ENCODE measurements around the gene WNT8B.
A peak's percentile ranks its signal among the peaks of the same experiment; 100 is the strongest.

WNT8B gene, protein sequence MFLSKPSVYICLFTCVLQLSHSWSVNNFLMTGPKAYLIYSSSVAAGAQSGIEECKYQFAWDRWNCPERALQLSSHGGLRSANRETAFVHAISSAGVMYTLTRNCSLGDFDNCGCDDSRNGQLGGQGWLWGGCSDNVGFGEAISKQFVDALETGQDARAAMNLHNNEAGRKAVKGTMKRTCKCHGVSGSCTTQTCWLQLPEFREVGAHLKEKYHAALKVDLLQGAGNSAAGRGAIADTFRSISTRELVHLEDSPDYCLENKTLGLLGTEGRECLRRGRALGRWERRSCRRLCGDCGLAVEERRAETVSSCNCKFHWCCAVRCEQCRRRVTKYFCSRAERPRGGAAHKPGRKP

DNA sequence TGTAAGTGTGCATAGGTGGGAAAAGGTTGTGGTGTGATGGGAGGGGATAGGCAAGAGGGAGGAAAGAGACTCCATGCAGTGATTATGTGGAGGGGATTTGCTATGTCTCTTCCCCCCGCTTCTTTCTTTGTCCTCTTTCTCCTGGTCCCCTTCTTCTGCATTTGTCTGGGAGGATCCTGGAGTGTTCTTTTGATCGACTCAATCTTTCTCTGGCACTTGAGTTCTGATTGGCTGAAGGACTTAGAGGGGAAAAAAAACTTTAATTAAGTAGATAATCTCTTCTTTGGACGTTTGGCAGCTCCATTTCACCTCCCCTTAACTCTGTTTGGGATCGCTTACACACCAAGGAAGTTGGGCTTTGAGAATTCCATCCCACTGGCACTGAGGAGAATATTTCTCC is at the start of gene WNT8B:
TSS of gene WNT8B (plus strand) at position 301 of the 400 bp plus-strand sequence. CDS start 160 bp downstream, outside the sequence.
- no peak for DNase-seq (ENCODE audit: low read depth, low spot score)

DNA sequence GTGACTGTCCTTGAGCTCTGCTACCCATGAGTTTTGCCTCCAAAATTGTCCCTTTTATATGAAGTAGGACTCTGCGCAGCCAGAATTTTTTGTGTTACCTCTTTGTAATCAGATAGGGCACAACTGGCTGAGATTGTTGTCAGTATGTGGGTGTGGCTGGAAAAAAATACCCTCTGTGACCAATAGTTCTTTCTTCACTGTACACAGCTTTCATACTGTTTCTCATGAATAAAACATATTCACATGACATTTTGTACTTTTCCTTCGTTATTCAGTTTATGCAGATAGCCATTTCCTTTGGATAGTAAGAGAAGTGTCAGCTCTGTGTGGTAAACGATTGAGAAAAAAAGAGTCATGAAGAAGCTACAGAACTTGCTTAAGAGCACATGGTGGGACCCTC is 49.6 kb upstream of the WNT8B start:
- DNase-seq (ENCODE audit: low read depth, low spot score), result no peak

DNA sequence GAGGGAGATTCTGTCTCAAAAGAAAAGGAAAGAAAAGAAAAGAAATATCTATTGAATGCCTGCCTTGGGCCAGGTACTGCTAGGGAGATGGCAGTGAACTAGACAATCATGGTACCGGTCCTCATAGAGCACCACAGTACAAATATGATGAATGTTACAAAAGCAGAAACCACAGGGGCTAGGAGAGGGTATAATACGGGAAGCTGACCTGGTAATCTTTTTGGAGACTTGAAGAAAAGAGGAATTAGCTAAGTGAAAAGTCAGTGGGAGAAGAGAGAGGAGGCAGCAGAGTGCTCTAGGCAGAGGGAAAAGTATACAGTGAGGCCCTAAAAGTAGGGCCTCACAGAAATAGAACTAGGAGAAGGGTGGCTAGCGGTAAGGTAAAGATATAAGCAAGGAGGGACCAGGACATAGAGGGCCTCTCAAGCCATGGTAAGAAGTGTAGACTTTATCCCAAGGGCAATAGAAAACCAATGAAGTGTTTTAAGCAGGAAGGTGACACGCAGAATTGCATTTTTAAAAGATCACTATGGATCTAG is 42.8 kb upstream of the WNT8B start:
- no peak for DNase-seq (ENCODE audit: low read depth, low spot score)

DNA sequence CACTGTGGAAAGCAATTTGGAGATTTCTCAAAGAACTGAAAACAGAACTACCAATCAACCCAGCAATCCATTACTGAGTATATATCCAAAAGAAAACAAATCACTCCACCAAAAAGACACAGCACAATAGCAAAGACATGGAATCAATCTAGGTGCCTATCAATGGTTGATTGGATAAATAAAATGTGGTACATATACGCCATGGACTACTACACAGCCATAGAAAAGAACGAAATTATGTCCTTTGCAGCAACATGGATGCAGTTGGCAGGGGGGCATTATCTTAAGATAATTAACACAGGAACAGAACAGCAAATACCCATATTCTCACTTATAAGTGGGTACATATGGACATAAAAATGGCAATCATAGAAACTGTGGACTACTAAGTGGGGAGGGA is 35.4 kb upstream of the WNT8B start:
- no peak for DNase-seq (ENCODE audit: low read depth, low spot score)

DNA sequence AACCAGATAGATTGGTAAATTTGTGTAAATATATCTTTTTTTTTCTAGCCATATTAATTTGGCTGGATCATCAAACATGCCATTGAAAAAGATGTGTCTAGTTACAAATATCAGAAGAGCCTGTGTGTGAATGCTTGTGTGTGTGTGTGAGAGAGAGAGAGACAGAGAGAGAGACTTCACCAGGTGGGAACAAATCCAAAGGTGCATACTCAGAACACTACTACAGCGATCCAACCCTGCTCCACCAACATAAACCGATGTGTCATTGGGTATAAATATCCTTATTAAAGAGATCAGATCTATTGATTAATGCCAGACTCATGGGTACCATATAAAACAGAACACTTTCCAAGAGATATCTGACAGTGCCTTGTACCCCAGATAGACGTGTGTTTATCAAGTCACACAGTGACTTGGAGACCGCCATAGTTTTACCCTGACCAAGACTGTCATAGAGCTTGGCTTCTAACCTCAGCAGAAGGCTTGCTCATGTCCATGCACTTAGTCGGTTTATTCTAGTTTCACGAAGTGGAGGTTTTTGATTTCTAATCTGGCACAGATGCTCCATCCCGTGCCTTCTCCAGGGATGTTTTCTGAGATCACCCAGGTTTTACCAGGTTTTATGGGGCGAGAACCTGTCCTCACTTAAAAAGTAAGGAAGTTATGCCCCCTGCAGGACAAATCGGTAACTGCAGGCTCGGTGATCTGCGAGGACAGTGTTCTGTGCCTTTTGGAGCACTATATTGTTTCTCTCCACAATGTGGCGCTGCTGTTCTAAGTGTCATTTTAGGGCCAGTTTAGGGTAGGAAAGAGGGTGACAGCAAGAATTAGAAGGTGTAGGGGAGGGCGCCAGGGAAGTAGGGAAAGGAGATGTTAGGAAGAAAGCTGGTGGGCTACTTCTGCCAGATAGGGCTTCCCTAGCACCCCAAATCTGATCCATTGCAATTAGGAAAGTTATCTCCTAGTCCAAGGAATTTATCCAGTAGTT is 29.3 kb upstream of the WNT8B start:
- DNase-seq (ENCODE audit: low read depth, low spot score), result peak; percentile 93

DNA sequence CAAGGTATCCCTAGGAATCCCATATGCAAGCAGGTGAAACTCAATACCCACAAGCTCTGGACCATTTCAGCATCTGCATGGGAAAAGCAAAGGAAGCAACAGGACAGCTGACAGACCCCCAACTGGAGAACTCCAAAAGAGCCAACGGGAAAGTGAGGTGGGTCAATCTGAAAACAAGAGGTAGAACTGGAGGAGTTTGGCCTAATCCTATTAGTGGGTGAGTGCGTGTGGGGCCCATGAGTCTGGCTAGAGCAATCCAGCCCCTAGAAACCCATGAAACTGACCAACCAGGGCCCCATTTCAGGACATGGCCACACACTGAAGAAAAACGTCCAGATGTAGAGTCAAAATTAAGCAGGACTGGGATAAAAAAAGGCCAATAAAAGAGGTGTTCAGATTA is 26.6 kb upstream of the WNT8B start:
- DNase-seq (ENCODE audit: low read depth, low spot score), result no peak

DNA sequence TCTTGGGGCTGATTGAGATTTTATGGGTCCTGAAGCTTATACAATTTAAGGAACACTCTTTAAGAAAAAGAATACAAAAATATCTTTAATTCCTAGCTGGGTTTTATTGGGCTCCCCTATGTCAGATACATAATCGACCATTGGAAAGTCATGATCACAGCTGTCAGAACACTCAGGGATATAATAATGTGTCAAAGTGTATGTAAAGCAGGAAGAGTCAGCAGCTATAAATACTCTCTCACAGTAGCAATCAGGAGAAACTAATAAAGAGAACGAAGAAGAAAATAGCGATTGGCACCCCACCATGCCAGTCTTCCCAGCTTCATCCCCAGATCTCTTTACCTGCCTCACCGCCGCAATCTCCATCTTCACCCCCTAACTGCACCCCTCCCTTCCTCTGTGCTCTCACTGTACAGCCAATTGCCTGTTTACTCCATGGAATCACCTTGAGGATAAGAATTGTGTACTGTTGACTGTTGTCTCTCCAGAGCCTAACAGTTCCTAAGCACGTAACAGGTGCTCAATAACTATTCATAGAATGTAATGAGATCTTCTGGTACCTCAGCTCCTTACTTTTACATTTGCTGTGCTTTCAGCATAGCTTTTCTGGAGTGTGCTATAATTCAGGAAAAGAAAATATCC is 24.0 kb upstream of the WNT8B start:
- DNase-seq (ENCODE audit: low read depth, low spot score), result no peak

DNA sequence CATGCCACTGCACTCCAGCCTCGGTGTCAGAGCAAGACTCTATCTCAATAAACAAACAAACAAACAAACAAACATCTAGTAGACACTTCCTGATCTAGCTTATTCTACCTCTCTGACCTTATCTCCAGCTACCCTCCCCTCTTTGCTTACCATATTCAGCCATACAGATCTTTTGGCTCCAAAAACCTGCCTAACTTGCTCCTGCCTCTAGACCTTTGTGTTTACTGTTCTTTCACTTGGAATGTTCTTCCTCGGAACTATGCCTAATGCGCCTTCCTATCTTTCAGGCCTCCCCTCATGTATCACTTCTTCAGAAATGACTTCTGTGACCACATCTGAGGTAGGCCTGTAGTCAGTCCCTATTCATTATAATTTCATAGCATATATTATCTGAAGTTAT is 20.3 kb upstream of the WNT8B start:
- DNase-seq (ENCODE audit: low read depth, low spot score), result no peak

DNA sequence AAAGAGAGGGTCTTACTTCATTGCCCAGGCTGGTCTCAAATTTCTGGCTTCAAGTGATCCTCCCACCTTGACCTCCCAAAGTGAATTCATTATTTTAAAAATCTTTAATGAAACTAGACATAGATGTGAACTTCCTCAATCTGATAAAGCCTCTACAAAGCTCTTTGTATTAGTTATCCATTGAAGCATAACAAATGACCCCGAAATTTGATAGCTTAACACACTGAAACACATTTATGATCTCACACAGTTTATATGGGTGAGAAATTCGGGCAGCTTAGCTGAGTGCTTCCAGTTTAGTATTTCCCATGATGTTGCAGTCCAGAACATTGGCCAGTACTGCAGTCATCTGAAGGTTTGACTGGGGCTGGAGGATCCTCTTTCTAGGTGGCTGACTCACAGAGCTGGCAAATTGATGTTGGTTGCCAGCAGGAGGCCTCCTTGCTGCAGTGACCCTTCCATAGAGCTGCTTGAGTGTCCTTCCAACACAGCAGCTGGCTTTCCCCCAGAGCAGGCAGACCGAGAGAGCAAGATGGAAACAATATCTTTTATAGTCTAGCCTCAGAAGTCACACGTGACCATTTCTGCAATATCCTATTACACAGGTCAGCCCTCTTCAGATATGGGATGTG is 16.6 kb upstream of the WNT8B start:
- DNase-seq (ENCODE audit: low read depth, low spot score), result no peak

DNA sequence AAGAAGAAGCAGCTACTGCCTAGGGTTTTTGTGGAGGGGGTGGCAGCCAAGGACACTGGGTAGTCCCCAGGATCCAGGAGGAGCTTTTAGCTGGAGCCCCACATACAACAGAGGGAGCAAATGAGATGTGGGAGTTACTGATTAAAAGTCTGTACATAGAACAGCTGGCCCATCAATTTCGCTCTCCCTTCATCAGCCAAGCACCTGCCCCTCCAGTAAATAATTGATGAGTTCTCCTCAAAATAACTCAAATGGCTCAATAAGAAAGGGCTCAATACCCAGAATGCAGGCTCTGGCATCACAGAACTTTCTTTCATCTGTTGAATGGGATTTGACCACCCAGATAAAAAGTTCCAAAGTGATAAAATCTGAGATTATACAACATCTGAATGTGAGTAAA is 15.1 kb upstream of the WNT8B start:
- DNase-seq (ENCODE audit: low read depth, low spot score), result no peak

DNA sequence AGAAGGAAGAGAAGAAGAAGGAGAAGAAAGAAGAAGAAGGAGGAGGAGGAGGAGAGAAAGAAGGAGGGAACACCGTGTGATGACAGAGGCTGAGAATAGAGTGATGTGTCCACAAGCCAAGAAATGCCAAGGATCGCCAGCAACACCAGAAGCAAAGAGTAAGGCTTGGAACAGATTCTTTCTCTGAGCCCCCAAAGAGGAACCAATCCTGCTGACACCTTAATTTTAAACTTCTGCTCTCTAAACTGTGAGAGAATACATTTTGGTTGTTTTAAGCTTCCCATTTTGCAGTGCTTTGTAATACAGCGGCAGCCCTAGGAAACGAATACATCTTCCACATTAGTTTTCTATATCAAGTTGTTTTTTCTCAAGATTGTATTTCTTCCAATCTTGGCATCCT is 13.9 kb upstream of the WNT8B start:
- DNase-seq (ENCODE audit: low read depth, low spot score), result no peak

DNA sequence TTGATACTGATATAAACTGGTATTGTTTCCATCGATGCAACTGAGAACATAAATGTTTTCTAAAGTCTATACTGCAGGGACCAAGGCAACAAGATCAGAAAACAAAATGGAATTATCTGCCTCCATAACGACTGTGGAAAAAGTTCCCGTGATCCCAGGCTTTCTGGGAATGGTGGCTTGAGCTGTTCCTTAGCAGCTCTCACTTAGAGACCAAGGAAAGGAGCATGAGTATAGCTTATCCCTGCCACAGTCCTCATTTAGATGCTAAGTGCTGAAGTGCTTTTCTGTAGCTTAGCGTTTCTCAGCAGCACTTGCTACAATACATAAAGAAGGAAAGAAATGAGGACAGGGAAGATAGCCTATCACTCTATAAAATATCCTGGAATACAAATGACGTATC is 5.5 kb downstream of the WNT8B start:
- DNase-seq (ENCODE audit: low read depth, low spot score), result no peak

DNA sequence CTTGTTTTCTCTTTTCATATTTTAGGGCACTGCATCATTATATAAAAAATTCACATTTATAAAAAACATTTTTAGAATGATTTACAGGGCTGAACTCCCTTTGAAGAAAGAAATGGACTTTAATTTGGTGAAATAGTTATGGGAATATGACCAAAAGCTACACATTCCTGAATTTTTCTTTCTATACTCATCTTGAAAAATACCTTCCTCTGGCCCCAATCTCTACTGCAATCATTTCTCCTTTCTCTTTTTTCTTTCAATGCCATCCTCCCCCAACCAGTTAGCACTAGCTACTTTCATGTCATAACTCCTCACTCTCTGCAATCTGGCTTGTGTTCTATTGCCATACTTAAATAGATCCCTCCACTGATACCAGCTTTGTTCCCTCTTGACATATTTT is 6.2 kb downstream of the WNT8B start:
- DNase-seq (ENCODE audit: low read depth, low spot score), result no peak

DNA sequence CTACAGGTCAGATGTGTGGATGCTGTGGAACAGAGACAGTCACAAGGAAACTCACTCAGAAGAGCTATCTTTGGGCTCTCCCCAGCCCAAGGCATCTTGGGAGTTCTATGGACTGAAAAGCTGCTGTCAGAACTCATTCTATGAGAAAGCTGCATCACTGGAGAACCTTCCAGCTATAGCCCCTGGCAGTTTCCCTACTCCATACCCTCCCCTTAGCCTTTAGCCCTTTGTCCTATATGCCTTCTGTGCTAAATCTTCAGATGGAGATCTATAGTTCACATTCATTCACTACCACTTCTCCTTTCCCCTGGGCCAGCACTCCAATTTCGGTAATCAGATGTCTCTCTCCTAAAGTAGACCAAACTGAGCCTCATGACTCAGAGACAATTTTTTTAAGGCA is 6.9 kb downstream of the WNT8B start:
- no peak for DNase-seq (ENCODE audit: low read depth, low spot score)

DNA sequence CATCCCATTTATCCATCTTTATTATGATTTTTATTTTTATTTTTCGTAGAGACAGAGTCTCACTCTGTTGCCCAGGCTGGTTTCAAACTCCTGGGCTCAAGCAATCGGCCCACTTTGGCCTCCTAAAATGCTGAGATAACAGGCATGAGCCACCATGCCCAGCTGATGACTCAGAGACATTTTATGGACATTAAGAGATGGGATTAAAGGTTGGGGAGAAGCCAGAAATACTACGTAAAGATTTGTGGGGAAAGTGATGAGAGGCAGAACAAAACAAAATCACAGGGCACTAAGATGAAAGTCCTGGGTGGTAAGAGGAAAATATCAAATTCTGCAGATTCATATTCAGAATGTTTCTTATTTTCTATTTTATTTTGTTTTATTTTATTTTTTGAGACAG is 7.6 kb downstream of the WNT8B start:
- no peak for DNase-seq (ENCODE audit: low read depth, low spot score)

DNA sequence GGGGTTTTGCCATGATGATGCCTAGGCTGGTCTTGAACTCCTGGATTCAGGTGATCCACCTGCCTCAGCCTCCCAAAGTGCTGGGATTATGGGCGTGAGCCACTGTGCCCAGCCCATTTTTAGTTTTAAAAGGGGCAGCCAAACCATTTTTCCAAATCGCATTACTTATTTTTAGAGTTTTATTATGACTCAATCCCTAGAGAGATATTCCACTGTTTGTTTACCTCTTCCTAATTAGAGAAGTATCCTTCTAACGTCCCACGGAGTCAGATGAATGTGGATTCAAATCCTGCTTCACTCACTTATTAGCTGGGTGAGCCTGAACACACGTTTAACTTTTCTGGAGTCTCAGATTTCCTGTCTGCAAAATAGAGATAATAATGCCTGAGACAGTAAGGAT is 15.2 kb downstream of the WNT8B start:
- DNase-seq (ENCODE audit: low read depth, low spot score), result no peak

DNA sequence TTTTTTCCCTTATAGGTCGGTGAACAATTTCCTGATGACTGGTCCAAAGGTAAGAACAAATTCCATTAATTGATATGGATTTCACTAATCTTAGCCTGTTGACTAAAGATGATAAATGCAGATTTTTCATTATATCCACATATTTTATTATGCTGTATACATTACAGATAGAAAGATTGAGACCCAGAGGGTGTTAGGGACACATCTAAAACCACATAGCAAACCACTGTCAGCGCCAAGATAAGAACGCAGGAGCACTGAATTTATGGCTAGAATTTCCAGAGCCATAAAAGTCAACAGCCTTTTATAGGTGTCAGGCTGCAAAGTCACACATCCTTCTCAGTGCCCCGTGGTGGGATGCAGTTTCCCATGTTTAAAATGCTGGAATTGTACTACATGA is 16.2 kb downstream of the WNT8B start:
- DNase-seq (ENCODE audit: low read depth, low spot score), result no peak

DNA sequence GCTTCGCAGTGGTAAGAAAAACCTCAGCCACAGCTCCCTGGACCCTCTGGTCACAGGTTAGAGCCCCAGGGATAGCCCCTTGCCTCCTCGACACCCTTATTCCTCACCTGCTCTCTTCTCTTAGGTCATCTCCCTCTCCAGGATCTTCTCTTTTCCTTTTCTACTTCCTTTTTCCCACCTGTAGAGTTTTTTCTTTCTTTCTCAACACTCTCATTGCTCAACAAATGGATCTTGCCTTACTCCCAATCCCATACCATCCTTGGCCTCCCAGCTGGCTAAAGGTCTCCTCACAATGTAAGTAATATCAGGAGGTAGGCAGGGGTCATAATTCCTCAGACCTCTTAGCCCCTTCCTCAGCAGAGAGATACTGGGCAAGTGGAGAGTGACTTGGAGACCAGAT is 17.2 kb downstream of the WNT8B start:
- no peak for DNase-seq (ENCODE audit: low read depth, low spot score)

DNA sequence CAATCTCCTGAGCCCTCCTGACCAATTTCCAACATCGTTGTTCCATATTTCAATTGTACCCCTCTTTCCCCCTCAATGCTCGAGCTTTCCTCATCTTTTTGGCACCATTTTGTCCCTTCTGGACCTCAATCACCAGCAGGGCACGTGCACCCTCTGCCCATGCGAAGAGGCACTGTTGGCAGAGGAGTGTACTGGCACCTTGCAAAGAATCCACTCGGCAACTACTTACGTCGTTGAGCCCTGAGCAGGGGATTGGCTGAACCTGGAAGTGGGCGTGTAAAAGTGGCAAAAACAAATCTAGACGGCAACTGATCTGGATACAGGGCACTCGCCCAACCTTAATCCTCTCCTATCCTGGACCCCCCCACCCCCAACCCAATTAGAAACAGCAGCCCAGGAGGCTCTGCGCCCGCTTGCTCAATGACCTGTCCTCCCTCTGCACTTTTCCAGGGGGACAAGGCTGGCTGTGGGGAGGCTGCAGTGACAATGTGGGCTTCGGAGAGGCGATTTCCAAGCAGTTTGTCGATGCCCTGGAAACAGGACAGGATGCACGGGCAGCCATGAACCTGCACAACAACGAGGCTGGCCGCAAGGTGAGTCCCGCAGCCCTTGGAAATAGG is 18.8 kb downstream of the WNT8B start:
- peak; percentile 72 for DNase-seq (ENCODE audit: low read depth, low spot score)

DNA sequence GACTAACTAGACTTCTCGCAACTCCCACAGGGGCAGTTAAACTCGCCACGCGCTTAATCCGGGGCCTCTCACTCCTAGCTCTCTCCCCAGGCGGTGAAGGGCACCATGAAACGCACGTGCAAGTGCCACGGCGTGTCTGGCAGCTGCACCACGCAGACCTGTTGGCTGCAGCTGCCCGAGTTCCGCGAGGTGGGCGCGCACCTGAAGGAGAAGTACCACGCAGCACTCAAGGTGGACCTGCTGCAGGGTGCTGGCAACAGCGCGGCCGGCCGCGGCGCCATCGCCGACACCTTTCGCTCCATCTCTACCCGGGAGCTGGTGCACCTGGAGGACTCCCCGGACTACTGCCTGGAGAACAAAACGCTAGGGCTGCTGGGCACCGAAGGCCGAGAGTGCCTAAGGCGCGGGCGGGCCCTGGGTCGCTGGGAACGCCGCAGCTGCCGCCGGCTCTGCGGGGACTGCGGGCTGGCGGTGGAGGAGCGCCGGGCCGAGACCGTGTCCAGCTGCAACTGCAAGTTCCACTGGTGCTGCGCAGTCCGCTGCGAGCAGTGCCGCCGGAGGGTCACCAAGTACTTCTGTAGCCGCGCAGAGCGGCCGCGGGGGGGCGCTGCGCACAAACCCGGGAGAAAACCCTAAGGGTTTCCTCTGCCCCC is 19.5 kb downstream of the WNT8B start:
- DNase-seq (ENCODE audit: low read depth, low spot score), result peak; percentile 33

DNA sequence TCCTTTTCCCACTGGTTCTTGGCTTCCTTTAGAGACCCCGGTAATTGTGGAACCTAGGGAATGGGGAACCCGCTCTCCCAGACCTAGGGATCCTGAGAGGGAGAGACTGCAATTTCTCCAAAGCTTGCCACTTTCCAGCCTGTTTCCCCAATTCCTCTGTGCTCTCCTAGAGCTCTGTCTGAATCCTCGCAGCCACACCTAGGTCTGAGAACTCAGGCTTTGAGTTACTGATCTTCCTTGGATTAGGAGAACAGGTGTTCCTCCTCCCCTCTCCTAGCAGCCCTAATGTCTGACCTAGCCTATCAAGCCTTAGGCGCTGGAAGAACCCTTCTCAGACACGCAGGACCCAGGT is 20.0 kb downstream of the WNT8B start:
- DNase-seq (ENCODE audit: low read depth, low spot score), result no peak

Measured in smooth muscle cell of the brain vasculature (primary cell).